HS-5 (cell line): ENCODE results near the gene CDH23.

Experiments used
- DNase-seq: peaks from one replicate; pipeline ENCODE4 v3.0.0-alpha.2; 2012; ENCODE audit warnings: low read depth

CDH23 gene

DNA sequence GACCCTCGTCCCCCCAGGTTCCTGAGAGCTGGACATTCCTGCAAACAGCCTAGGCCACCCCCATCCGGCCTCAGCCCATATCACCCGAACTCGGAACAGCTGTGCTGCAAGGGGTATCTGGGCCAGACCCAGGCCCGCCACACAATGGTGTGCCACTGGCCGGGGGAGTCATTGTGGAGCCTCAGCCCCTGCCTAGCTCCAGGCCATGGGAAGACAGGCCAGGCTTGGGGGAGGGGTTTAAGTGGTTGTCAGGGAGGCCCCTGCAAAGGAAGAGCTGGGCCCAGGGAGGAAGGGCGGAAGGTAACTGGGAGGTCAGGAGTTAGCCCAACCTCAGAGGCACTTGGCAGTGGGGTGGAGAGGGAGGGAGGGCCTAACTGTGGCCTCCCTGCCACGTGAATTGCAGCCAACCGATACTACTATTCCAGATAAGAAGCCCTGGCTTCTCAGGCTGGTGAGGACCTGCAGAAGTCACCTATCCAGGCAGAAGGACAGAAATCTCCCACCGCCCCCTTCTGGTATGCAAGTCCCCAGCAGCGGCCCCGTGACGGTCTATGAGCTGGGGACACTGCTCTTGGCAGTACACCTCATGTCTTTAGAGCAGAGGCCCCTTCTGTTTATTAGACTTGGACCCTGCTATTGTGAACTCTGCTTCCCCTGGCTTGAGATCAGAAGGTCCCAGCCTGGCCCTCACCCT is 349.8 kb downstream of the CDH23 start:
- DNase-seq = no peak

GRCh38 chr10:71747039-71747531 is 350.4 kb downstream of the CDH23 start:
- DNase-seq = no peak

DNA sequence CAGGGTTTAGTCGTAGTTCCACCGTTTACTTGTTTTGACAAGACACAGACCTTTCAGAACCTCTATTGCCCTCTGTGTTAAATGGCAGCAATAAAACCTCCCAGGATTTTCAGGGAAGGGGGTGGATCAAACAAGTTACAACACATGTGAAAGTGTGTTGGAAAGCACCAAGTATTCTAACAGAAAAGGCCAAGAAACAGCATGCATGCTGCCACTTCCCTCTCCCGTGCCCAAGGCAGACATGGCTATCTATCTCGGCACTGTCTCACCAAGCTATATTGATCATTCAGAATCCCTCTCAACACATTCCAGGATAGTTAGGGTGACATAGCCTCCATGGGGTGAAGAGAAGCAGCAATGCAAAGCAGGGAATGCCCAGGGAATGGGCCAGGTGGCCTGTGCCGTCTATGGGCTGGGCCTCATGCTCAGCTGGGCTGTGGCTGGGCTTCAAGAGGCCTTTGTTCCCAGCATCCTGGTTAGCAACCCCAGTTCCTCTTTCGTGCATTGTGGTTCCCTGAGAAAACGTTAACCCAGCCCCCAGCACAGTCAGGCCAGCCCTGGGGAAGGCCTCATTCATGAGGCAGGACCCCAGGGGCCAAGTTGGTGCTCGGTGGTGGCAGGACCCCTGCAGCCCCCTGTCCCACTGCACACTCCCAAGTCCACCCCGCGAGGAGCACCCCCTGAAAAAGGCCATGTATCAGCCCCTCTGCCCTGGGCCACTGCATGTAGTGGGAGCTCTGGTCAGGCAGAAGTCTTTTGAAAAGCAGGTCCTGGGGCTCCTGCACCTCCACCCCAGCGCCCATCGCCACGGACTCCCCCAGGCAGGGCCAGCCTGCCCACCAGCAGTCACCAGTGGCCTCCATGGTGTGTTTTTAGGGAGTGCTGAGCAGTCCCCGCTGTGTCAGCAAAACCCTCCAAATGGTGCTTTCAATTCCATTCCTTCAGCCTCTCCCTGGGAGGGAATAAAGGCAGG is 351.1 kb downstream of the CDH23 start:
- no peak for DNase-seq

GRCh38 chr10:71748671-71749191 is 352.0 kb downstream of the CDH23 start:
- no peak for DNase-seq

DNA sequence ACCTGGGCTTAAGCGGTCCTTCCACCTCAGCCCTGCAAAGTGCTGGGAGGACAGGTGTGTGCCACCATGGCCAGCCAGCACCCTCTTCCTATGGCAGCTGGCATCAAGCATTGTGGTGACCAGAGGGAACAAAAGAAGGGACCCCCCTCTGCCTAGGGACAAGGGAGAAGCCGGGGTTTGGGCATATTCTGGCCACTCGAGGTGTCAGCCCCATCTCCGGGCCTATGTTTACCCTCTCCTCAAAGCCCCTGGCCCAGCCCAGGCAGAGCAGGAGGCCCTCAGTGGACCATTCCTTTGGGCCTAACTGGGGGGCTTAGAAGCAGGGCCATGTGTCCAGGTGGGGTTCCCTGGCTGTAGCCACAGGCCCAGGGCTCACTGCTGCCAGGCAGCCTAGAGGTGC is 352.7 kb downstream of the CDH23 start:
- DNase-seq = no peak

GRCh38 chr10:71750124-71750841 is 353.6 kb downstream of the CDH23 start:
- no peak for DNase-seq

- no peak for DNase-seq
Observed at GRCh38 chr10:71750986-71751385, 354.3 kb downstream of the CDH23 start.

GRCh38 chr10:71751515-71752224 is 354.9 kb downstream of the CDH23 start:
- DNase-seq = no peak

- DNase-seq = no peak
Observed at GRCh38 chr10:71752391-71753090, 355.8 kb downstream of the CDH23 start.

DNA sequence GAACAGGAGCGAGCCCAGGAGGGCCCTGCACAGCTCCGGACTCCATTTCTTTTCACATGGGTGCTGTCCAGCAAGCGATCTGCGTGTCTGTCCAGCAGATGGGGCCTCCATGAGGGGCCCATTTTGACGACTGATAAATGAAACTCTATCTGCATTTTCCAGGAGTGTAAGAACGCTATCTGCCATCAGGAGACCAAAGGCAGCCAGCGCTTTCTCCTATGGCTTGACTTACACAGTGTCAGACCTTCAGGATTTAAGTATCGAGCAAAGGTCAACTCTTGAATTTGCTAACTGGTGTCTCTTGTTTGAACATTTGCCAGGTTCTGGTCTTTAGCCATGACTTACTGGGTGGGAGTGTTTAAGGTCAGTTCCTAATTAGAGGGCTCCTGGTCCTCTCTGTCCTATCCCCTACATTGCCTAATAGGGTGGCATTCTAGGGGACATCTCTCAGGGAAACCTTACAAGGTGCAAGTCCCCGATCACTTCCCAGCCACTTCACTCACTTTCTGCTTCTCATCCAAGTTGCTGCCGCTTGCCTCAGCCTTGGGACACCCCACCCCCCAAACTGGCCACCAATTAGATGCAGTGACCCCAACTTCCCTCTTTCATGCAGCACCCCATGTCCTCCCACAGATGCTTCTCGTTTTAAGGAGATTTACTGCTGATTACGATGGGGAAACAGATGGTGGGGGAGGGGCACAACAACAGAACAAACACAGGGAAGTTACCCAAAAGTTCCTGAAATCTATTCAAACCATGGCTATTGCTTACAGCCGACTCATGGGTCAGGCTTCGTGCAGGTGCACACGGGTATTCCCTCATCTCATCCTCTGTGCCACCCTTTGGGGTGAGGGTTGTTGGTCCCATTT is 356.6 kb downstream of the CDH23 start:
- no peak for DNase-seq

GRCh38 chr10:71753960-71754505 is 357.3 kb downstream of the CDH23 start:
- DNase-seq = no peak

DNA sequence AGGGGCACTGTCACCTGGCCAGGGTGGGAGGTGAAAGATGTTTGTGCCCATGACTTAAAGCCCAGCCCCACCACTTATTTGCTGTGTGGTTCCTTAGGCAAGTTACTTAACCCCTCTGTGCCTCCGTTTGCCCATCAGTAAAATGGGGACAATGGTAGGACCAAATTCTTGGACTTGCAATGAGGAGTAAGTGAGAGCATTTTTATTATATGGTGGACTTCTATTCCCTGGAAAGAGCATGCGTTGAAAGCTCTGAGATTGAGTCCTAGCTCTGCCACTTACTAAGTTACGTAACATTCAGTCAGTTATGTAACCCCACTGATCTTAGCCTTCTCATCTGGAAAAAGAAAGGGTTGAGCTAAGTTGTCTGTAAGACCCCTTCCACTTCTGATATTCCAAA is 357.8 kb downstream of the CDH23 start:
- no peak for DNase-seq

GRCh38 chr10:71755179-71755879 is 358.6 kb downstream of the CDH23 start:
- DNase-seq = no peak

DNA sequence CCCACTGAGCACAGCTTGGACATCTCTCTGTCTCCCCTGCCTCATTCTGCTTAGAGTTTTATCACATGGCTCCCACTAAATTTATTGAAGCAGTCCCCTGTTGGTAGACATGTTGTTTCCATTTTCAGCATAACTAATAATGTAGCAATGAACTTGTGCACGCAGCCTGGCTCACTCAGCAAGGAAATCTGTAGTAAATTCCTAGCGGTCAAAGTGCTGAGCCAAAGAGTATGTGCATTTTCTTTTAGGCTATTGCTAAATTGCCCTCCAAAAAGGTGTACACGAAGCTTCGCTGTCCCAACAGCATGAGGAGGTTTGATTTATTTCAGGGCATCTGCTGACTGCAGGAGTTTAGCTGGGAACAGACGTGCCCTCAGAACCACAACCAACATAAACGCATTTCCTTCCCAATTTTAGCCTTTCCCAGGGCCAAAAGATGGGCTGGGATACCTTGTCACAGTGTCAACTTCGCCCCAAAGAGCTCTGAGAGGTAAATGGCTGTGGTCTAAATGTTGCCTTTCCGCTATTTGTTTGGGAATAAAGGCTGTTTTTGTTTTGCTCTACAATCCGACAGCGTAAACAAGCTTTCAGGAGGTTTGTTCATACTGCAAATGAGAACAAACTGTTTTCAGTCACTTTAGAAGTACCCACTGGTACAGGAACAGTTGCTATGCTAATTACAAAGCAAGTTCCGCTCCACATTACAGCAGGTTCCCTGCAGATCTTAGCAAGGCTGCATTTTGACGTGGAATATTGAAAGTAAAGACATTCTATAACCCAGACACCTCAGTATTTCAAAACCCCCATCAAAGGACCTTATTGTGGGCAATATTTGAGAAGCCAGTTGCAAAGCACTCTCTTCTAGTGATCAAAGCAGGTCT is 359.8 kb downstream of the CDH23 start:
- no peak for DNase-seq

GRCh38 chr10:71757399-71757922 is 360.7 kb downstream of the CDH23 start:
- DNase-seq = no peak

- DNase-seq = no peak
Observed at GRCh38 chr10:71761105-71761511, 364.4 kb downstream of the CDH23 start.

DNA sequence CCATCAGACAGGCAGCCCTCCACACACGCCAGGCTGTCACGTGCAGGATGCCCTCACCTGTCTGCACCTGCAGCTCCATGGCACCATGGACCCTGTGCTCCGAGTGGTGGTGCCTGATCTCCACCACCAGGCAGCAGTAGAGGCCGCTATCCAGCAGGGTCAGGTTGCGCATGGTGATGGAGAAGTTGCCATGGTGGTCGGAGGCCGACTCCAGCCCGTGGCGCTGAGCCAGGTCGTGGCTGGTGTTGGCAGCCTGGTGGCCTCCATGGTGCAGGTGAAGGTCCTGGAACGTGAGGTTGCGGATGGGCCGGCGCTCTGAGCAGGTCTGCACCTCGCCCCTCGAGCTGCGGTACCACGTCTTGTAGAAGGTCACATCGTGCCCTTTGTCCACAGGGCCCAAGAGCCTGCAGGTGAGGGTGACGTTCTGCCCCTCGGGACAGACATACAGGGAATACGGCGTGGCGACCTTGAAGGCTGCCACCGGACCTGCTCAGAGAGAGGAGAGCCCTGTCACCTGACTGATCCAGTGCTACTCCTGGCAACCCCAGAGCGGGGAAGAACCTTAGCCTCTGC is 364.9 kb downstream of the CDH23 start:
- DNase-seq = no peak
